Neural cell (in vitro differentiated cells): ENCODE data around the gene GNAQ. TPM values are rescaled to one million over a fixed set of nuclear protein-coding genes. Genes with fewer than 3 reads are reported as not detected.

Experiments used
- H2AFZ ChIP-seq: fragments of 200-600, 300-800 bp; sonication (generic), shearing (Covaris generic); 2 replicates; pipeline ENCODE4 v1.6.0; 2014; ENCODE audit warnings: low read depth, mild to moderate bottlenecking, antibody characterized with exemption, low read length, moderate library complexity
- H3F3A ChIP-seq: fragments of 200-600 bp; shearing (Covaris generic); 2 replicates; pipeline ENCODE4 v1.6.1; 2016; ENCODE audit warnings: mild to moderate bottlenecking, moderate library complexity, mixed read lengths, antibody characterized with exemption, low read length; ENCODE audit not compliant: insufficient read depth, poor library complexity, severe bottlenecking
- H3K27ac ChIP-seq: fragments of 200-600, 300-800 bp; sonication (generic), shearing (Covaris generic); 2 replicates; pipeline ENCODE4 v1.5.1; 2014; ENCODE audit warnings: mild to moderate bottlenecking, low read length, moderate library complexity
- H3K27me3 ChIP-seq: fragments of 300-800, 200-600 bp; sonication (generic), shearing (Covaris generic); 2 replicates; pipeline ENCODE4 v1.6.0; 2014; ENCODE audit warnings: mild to moderate bottlenecking, low read depth, low read length, moderate library complexity; ENCODE audit not compliant: insufficient read depth
- H3K36me3 ChIP-seq: fragments of 300-800, 200-600 bp; sonication (generic), shearing (Covaris generic); 2 replicates; pipeline ENCODE4 v1.5.1; 2014; ENCODE audit warnings: mild to moderate bottlenecking, antibody characterized with exemption, low read length, moderate library complexity; ENCODE audit not compliant: insufficient read depth
- H3K4me2 ChIP-seq: fragments of 300-800, 200-600 bp; sonication (generic), shearing (Covaris generic); 2 replicates; pipeline ENCODE4 v1.6.0; 2014; ENCODE audit warnings: mild to moderate bottlenecking, low read length
- H3K4me3 ChIP-seq: fragments of 300-800, 200-600 bp; sonication (generic), shearing (Covaris generic); 2 replicates; pipeline ENCODE4 v1.5.1; 2014; ENCODE audit warnings: mild to moderate bottlenecking, low read length, moderate library complexity
- H3K79me2 ChIP-seq: fragments of 200-600 bp; shearing (Covaris generic); replicated peaks from 2 replicates; pipeline ENCODE4 v1.6.0; 2014; ENCODE audit warnings: mild to moderate bottlenecking, low read length, moderate library complexity; ENCODE audit not compliant: insufficient read depth
- H3K9ac ChIP-seq: fragments of 300-800, 200-600 bp; sonication (generic), shearing (Covaris generic); 2 replicates; pipeline ENCODE4 v1.6.1; 2016; ENCODE audit warnings: mild to moderate bottlenecking, low read length, mixed read lengths
- H3K9me2 ChIP-seq: fragments of 200-600 bp; shearing (Covaris generic); 2 replicates; pipeline ENCODE4 v1.6.1; 2016; ENCODE audit warnings: mild to moderate bottlenecking, low read length, mixed read lengths; ENCODE audit not compliant: insufficient read depth
- H3K9me3 ChIP-seq: fragments of 200-600, 300-800 bp; sonication (generic), shearing (Covaris generic); 2 replicates; pipeline ENCODE4 v1.6.1; 2016; ENCODE audit warnings: mild to moderate bottlenecking, mixed run types, low read length, moderate library complexity, mixed read lengths
- H4K20me1 ChIP-seq: fragments of 200-600 bp; shearing (Covaris generic); 2 replicates; pipeline ENCODE4 v1.6.1; 2016; ENCODE audit warnings: mild to moderate bottlenecking, mixed run types; ENCODE audit not compliant: insufficient read depth
- EP300 ChIP-seq: fragments of 450-650 bp; conservative IDR thresholded peaks from 2 replicates; pipeline ENCODE4 v1.6.1; 2014; ENCODE audit warnings: antibody characterized with exemption, mild to moderate bottlenecking, moderate library complexity; ENCODE audit not compliant: poor library complexity, severe bottlenecking
- EZH2 ChIP-seq: fragments of 200-600, 300-800 bp; shearing (Covaris generic), sonication (generic); IDR thresholded peaks from 2 replicates; pipeline ENCODE4 v1.6.1; 2014; ENCODE audit warnings: antibody characterized with exemption, low read length, borderline replicate concordance, mild to moderate bottlenecking; ENCODE audit not compliant: insufficient read depth, poor library complexity, severe bottlenecking
- MXI1 ChIP-seq: fragments of 450-650 bp; conservative IDR thresholded peaks from 2 replicates; pipeline ENCODE4 v1.6.1; 2014; ENCODE audit warnings: antibody characterized with exemption, mild to moderate bottlenecking; ENCODE audit not compliant: poor library complexity, severe bottlenecking
- POLR2AphosphoS5 ChIP-seq: IDR thresholded peaks from 2 replicates; pipeline ENCODE4 v1.6.1; 2012
- RAD21 ChIP-seq: fragments of 450-650 bp; conservative IDR thresholded peaks from 2 replicates; pipeline ENCODE4 v1.6.1; 2014; ENCODE audit warnings: antibody characterized with exemption, mild to moderate bottlenecking, moderate library complexity
- SMC3 ChIP-seq: fragments of 450-650 bp; conservative IDR thresholded peaks from 2 replicates; pipeline ENCODE4 v1.6.1; 2014; ENCODE audit warnings: antibody characterized with exemption, mild to moderate bottlenecking, moderate library complexity; ENCODE audit not compliant: poor library complexity
- TAF1 ChIP-seq: IDR thresholded peaks from 2 replicates; pipeline ENCODE4 v1.6.1; 2012; ENCODE audit warnings: low read depth
- polyA plus RNA-seq: library from polyadenylated mRNA; depleted of rRNA; stranded (reverse); fragments of >200 nt; gene quantifications from 2 replicates; pipeline ENCODE4 v1.2.3, GENCODE V29; 2014
- TF ChIP-seq, protein P1 (sequence below): fragments of 450-650 bp; IDR thresholded peaks from 2 replicates; pipeline ENCODE4 v1.5.1; 2014; ENCODE audit warnings: antibody characterized with exemption, mild to moderate bottlenecking, moderate library complexity; ENCODE audit not compliant: poor library complexity, severe bottlenecking
- TF ChIP-seq, protein P2 (sequence below): IDR thresholded peaks from 2 replicates; pipeline ENCODE4 v1.6.1; 2012; ENCODE audit warnings: borderline replicate concordance

GNAQ gene
- polyA plus RNA-seq, 1 donor from 2014 or later, result 86.7 TPM

GRCh38 chr9:77944556-77945243, 86.9 kb downstream of the GNAQ start:
- no peaks in the 10 kb centered on the region for H3K36me3 ChIP-seq
- TF ChIP-seq EZH2, result no peak
- peak; percentile 40 for TF ChIP-seq SMC3
- TF ChIP-seq MXI1, result no peak
- TF ChIP-seq, protein P1, sequence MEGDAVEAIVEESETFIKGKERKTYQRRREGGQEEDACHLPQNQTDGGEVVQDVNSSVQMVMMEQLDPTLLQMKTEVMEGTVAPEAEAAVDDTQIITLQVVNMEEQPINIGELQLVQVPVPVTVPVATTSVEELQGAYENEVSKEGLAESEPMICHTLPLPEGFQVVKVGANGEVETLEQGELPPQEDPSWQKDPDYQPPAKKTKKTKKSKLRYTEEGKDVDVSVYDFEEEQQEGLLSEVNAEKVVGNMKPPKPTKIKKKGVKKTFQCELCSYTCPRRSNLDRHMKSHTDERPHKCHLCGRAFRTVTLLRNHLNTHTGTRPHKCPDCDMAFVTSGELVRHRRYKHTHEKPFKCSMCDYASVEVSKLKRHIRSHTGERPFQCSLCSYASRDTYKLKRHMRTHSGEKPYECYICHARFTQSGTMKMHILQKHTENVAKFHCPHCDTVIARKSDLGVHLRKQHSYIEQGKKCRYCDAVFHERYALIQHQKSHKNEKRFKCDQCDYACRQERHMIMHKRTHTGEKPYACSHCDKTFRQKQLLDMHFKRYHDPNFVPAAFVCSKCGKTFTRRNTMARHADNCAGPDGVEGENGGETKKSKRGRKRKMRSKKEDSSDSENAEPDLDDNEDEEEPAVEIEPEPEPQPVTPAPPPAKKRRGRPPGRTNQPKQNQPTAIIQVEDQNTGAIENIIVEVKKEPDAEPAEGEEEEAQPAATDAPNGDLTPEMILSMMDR, result peak; percentile 43
- TF ChIP-seq TAF1, result no peak
- peak; percentile 22 for TF ChIP-seq POLR2AphosphoS5
- TF ChIP-seq, protein P2, sequence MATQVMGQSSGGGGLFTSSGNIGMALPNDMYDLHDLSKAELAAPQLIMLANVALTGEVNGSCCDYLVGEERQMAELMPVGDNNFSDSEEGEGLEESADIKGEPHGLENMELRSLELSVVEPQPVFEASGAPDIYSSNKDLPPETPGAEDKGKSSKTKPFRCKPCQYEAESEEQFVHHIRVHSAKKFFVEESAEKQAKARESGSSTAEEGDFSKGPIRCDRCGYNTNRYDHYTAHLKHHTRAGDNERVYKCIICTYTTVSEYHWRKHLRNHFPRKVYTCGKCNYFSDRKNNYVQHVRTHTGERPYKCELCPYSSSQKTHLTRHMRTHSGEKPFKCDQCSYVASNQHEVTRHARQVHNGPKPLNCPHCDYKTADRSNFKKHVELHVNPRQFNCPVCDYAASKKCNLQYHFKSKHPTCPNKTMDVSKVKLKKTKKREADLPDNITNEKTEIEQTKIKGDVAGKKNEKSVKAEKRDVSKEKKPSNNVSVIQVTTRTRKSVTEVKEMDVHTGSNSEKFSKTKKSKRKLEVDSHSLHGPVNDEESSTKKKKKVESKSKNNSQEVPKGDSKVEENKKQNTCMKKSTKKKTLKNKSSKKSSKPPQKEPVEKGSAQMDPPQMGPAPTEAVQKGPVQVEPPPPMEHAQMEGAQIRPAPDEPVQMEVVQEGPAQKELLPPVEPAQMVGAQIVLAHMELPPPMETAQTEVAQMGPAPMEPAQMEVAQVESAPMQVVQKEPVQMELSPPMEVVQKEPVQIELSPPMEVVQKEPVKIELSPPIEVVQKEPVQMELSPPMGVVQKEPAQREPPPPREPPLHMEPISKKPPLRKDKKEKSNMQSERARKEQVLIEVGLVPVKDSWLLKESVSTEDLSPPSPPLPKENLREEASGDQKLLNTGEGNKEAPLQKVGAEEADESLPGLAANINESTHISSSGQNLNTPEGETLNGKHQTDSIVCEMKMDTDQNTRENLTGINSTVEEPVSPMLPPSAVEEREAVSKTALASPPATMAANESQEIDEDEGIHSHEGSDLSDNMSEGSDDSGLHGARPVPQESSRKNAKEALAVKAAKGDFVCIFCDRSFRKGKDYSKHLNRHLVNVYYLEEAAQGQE, result no peak
- TF ChIP-seq RAD21, result peak; percentile 41
- TF ChIP-seq EP300, result peak; percentile 59
- H4K20me1 ChIP-seq, result peaks cover 7% of the 10 kb centered on the region
- H3K4me2 ChIP-seq, result peak overlapping the region; percentile 27
- no peaks in the 10 kb centered on the region for H3K27me3 ChIP-seq
- H3K9me3 ChIP-seq, result no peaks in the 10 kb centered on the region
- peaks cover 66% of the 10 kb centered on the region for H3K79me2 ChIP-seq
- peak overlapping the region; percentile 41 for H3K27ac ChIP-seq
- H3K4me3 ChIP-seq, result peak overlapping the region; percentile 38
- no peaks in the 10 kb centered on the region for H3K9me2 ChIP-seq
- no peak overlapping the region for H2AFZ ChIP-seq
- H3F3A ChIP-seq, result peaks cover 4% of the 10 kb centered on the region
- H3K9ac ChIP-seq, result no peak overlapping the region

- H3K79me2 ChIP-seq, result peaks cover 65% of the 10 kb centered on the region
Observed at GRCh38 chr9:77943057-77943456, 88.6 kb downstream of the GNAQ start.

More at GRCh38 chr9:77943057-77943456, 88.6 kb downstream of the GNAQ start:
- H4K20me1 ChIP-seq, result peaks cover 4% of the 10 kb centered on the region
- H3K4me2 ChIP-seq, result no peak overlapping the region
- TF ChIP-seq SMC3 (no peak), MXI1 (no peak), EP300 (no peak), RAD21 (no peak)
- TF ChIP-seq, protein P1, result no peak
- no peak overlapping the region for H3K27ac ChIP-seq
- no peaks in the 10 kb centered on the region for H3K9me3 ChIP-seq
- H3K9me2 ChIP-seq, result no peaks in the 10 kb centered on the region
- H3K27me3 ChIP-seq, result no peaks in the 10 kb centered on the region
- H3F3A ChIP-seq, result peaks cover 4% of the 10 kb centered on the region
- H3K36me3 ChIP-seq, result no peaks in the 10 kb centered on the region
- H2AFZ ChIP-seq, result no peak overlapping the region
- H3K9ac ChIP-seq, result no peak overlapping the region
- H3K4me3 ChIP-seq, result no peak overlapping the region
